Kidney (tissue), 14 donors: Measurements from ENCODE around the gene MAVS. TPM values are rescaled to one million over a fixed set of nuclear protein-coding genes. Genes with fewer than 3 reads are reported as not detected.

ENCODE experiments used
- DNase-seq, 5 donors: peaks; one replicate each; pipeline ENCODE4 v3.0.0-alpha.2; 2013 to 2020
- FAIRE-seq: peaks from 2 replicates; lab custom pipeline; 2012; peaks lifted over from hg19 to GRCh38; lab: Jason Lieb, UNC
- H3K27ac ChIP-seq, 2 donors: one replicate each; pipeline ENCODE4 v1.7.0; 2013; ENCODE audit warnings: low read depth in 2 of 2, low read length in 2 of 2, inconsistent platforms in 1 of 2
- H3K27me3 ChIP-seq: one replicate; pipeline ENCODE4 v1.7.1; 2013; ENCODE audit warnings: low read length, inconsistent platforms; ENCODE audit not compliant: control insufficient read depth, insufficient read depth
- H3K36me3 ChIP-seq, 3 donors: one replicate each; pipeline versions ENCODE4 v1.7.0 to v1.7.1; 2013; ENCODE audit warnings: low read length in 3 of 3, control low read depth in 1 of 3, inconsistent platforms in 1 of 3; ENCODE audit not compliant: insufficient read depth in 3 of 3, control insufficient read depth in 2 of 3
- H3K4me1 ChIP-seq, 3 donors: one replicate each; pipeline versions ENCODE4 v1.7.0 to v1.7.1; 2013; ENCODE audit warnings: low read length in 3 of 3, inconsistent platforms in 1 of 3, low read depth in 1 of 3; ENCODE audit not compliant: control insufficient read depth in 2 of 3, insufficient read depth in 2 of 3
- H3K4me3 ChIP-seq, 3 donors: one replicate each; pipeline versions ENCODE4 v1.7.0 to v1.8.1; 2013; ENCODE audit warnings: low read length in 3 of 3, control low read depth in 1 of 3, inconsistent platforms in 1 of 3
- H3K9ac ChIP-seq, 3 donors: one replicate each; pipeline versions ENCODE4 v1.7.0 to v1.7.1; 2013; ENCODE audit warnings: low read length in 3 of 3, control low read depth in 1 of 3, inconsistent platforms in 1 of 3
- H3K9me3 ChIP-seq, 3 donors: one replicate each; pipeline versions ENCODE4 v1.7.0 to v1.7.1; 2013; ENCODE audit warnings: low read length in 3 of 3, control low read depth in 1 of 3, inconsistent platforms in 1 of 3; ENCODE audit not compliant: control insufficient read depth in 2 of 3, insufficient read depth in 1 of 3
- CTCF ChIP-seq: IDR thresholded peaks from 3 replicates; pipeline ENCODE4 v1.5.1; 2012; ENCODE audit warnings: mild to moderate bottlenecking, moderate library complexity, borderline replicate concordance; ENCODE audit not compliant: insufficient read depth; ENCODE audit errors: extremely low read depth
- intact Hi-C: fragments of 100-400 bp; cut with DNase I; formaldehyde crosslinking; loops from one replicate; pipeline ENCODE4 v1.11.1; 2022
- polyA plus RNA-seq: library from polyadenylated mRNA; stranded (reverse); fragments of 350-450 nt; fragmentation: Illumina TruSeq; extraction: RNeasy Lipid Tissue Mini Kit (QIAGEN cat#74804); gene quantifications from one replicate; pipeline ENCODE4 v1.2.3, GENCODE V29; 2014; ENCODE audit warnings: low read depth, low replicate concordance; ENCODE audit not compliant: insufficient read depth
- total RNA-seq: library from RNA; stranded (reverse); fragmentation: NEBNext Ultra II Directional; extraction: Animal tissue kit (Norgen Biotek cat#: 25700); gene quantifications from one replicate; pipeline ENCODE4 v1.2.1, GENCODE V29; 2021
- donor health status: control.
- donor health status: control.
- donor health status: control.
- donor health status: control.
- donor health status: control.
- donor health status: DM: yes; HTN: yes; CAD: no.
- donor health status: Normal renal cell carcinoma (clear cell type).

MAVS gene
- total and polyA plus RNA-seq, 2 donors from 2014 or later, result 10.0 to 46.8 TPM

GRCh38 chr20:3865152-3865886, 18.7 kb downstream of the MAVS start:
- H3K36me3 ChIP-seq, result peaks cover 2 to 50% (median 38%) of the 10 kb centered on the region in 3 donors
- H3K4me3 ChIP-seq, result no peak overlapping the region
- no peaks in the 10 kb centered on the region for H3K27me3 ChIP-seq
- FAIRE-seq, result no peak
- H3K9ac ChIP-seq, result no peak overlapping the region
- no peak for TF ChIP-seq CTCF
- H3K27ac ChIP-seq, result no peak overlapping the region
- DNase-seq, result no peak
- H3K4me1 ChIP-seq, result no peaks in the 10 kb centered on the region
- no peaks in the 10 kb centered on the region for H3K9me3 ChIP-seq
- intact Hi-C loops, result no loop called here

GRCh38 chr20:3865887-3866407, 19.3 kb downstream of the MAVS start:
- intact Hi-C loops, result no loop called here
- no peak overlapping the region for H3K9ac ChIP-seq
- H3K9me3 ChIP-seq, result no peaks in the 10 kb centered on the region
- no peak overlapping the region for H3K27ac ChIP-seq
- H3K4me1 ChIP-seq, result no peaks in the 10 kb centered on the region
- DNase-seq, result no peak
- no peak for TF ChIP-seq CTCF
- no peak overlapping the region for H3K4me3 ChIP-seq
- no peaks in the 10 kb centered on the region for H3K27me3 ChIP-seq
- peaks cover 2 to 50% (median 38%) of the 10 kb centered on the region in 3 donors for H3K36me3 ChIP-seq
- no peak for FAIRE-seq

GRCh38 chr20:3866464-3866863, 19.8 kb downstream of the MAVS start:
- H3K9me3 ChIP-seq, result no peaks in the 10 kb centered on the region
- TF ChIP-seq CTCF, result no peak
- DNase-seq (no peak), FAIRE-seq (no peak)
- peaks cover 2 to 49% (median 36%) of the 10 kb centered on the region in 3 donors for H3K36me3 ChIP-seq
- no peaks in the 10 kb centered on the region for H3K4me1 ChIP-seq
- H3K27me3 ChIP-seq, result no peaks in the 10 kb centered on the region
- intact Hi-C loops, result no loop called here
- H3K27ac ChIP-seq, result no peak overlapping the region
- no peak overlapping the region for H3K4me3 ChIP-seq
- no peak overlapping the region for H3K9ac ChIP-seq
